Stimulated activated CD4-positive, alpha-beta T cell treated with anti-CD3 and anti-CD28 coated beads, Interleukin-2, amount 100 ng/mL, for 48 hours (primary cell): ENCODE measurements around the gene IKBIP.
"Not testable (repeated sequence)": the region's sequence is repeated elsewhere in the genome, so short reads cannot be mapped to it uniquely, and the experiment has no call there.

Experiments
- DNase-seq, 2 donors: peaks; one replicate each; pipeline ENCODE4 v3.0.0-alpha.2; 2020

IKBIP gene

GRCh38 chr12:98644712-98645571, at the start of gene IKBIP, which contains the start of gene APAF1:
IKBIP (minus strand) TSS chr12:98644788; CDS start chr12:98644701, 87 bp downstream.
APAF1 (plus strand) TSS chr12:98645290; CDS start chr12:98648360, 3,070 bp downstream.
- DNase-seq = peak; percentile 96

- no peak for DNase-seq
Measured at GRCh38 chr12:98691351-98691750, 46.8 kb upstream of the IKBIP start.

GRCh38 chr12:98686603-98687002, 42.0 kb upstream of the IKBIP start:
- DNase-seq = no peak

GRCh38 chr12:98684199-98684598, 39.6 kb upstream of the IKBIP start:
- DNase-seq = no peak

- DNase-seq = no peak
Measured at GRCh38 chr12:98679611-98680005, 35.0 kb upstream of the IKBIP start.

- DNase-seq = no peak
Measured at GRCh38 chr12:98678946-98679610, 34.5 kb upstream of the IKBIP start.

- no peak for DNase-seq
Measured at GRCh38 chr12:98678236-98678945, 33.8 kb upstream of the IKBIP start.

- DNase-seq = no peak
Measured at GRCh38 chr12:98674841-98675240, 30.3 kb upstream of the IKBIP start.

- no peak for DNase-seq
Measured at GRCh38 chr12:98671459-98671858, 26.9 kb upstream of the IKBIP start.

GRCh38 chr12:98669751-98670150, 25.2 kb upstream of the IKBIP start:
- no peak for DNase-seq

- no peak for DNase-seq
Measured at GRCh38 chr12:98660521-98660920, 15.9 kb upstream of the IKBIP start.

- DNase-seq = no peak
Measured at GRCh38 chr12:98656289-98657101, 11.9 kb upstream of the IKBIP start.

- no peak for DNase-seq
Measured at GRCh38 chr12:98653866-98654493, 9.4 kb upstream of the IKBIP start.

GRCh38 chr12:98651328-98651727, 6.7 kb upstream of the IKBIP start:
- no peak for DNase-seq

GRCh38 chr12:98646294-98647090, 1.9 kb upstream of the IKBIP start:
- DNase-seq = no peak

- DNase-seq = no peak
Measured at GRCh38 chr12:98645572-98646067, 1.0 kb upstream of the IKBIP start.

- no peak for DNase-seq
Measured at GRCh38 chr12:98644433-98644711, 216 bp downstream of the IKBIP start.

GRCh38 chr12:98642801-98643200, 1.8 kb downstream of the IKBIP start:
- DNase-seq = not testable (repeated sequence)

GRCh38 chr12:98639491-98639890, 5.1 kb downstream of the IKBIP start:
- DNase-seq = no peak

- no peak for DNase-seq
Measured at GRCh38 chr12:98638009-98638408, 6.6 kb downstream of the IKBIP start.

- DNase-seq = no peak
Measured at GRCh38 chr12:98637068-98637467, 7.5 kb downstream of the IKBIP start.
